GM12878 (cell line): Measurements from ENCODE around the gene B3GNT7. TPM values are rescaled to one million over a fixed set of nuclear protein-coding genes. Genes with fewer than 3 reads are reported as not detected.

Experiments used
- ATAC-seq: fragments of 200-7000 bp; cut with Tn5 transposase; 3 replicates; pipeline ENCODE4 v1.9.1; 2020; ENCODE audit warnings: mild to moderate bottlenecking, moderate library complexity
- BruUV-seq: library from RNA; stranded (reverse); fragments of 400-500 nt; replicated peaks from 2 replicates; lab custom pipeline; 2021; lab: Mats Ljungman, UMichigan
- CTCF ChIA-PET: fragments of 300-600 bp; sonication (Branson Sonifier 250); formaldehyde crosslinking; extraction: SDS; loops from one replicate; lab custom pipeline; 2021; ENCODE audit warnings: inconsistent platforms; lab: Yijun Ruan, JAX
- POLR2A ChIA-PET: fragments of 350-600 bp; formaldehyde crosslinking; extraction: SDS; loops from one replicate; lab custom pipeline; 2021; ENCODE audit warnings: inconsistent platforms; lab: Charles Lee
- RAD21 ChIA-PET: fragments of 300-600 bp; sonication (Branson Sonifier 250); formaldehyde crosslinking; loops from one replicate; lab custom pipeline; 2023; ENCODE audit warnings: antibody characterized with exemption; ENCODE audit not compliant: unreplicated experiment; lab: Charles Lee
- SMC1A ChIA-PET: fragments of 300-600 bp; sonication (Branson Sonifier 250); formaldehyde crosslinking; loops from one replicate; lab custom pipeline; 2023; ENCODE audit not compliant: unreplicated experiment, uncharacterized antibody; lab: Charles Lee
- DNase-seq: peaks from one replicate; pipeline ENCODE4 v3.0.0-alpha.2; 2011; ENCODE audit warnings: low read depth, low spot score
- FAIRE-seq: peaks from 3 replicates; lab custom pipeline; 2011; peaks lifted over from hg19 to GRCh38; lab: Jason Lieb, UNC
- H2AFZ ChIP-seq: 2 replicates; pipeline ENCODE4 v1.6.0; 2011; ENCODE audit warnings: low read depth, low read length, control low read depth; ENCODE audit not compliant: control insufficient read depth
- H3K27ac ChIP-seq: 2 replicates; pipeline ENCODE4 v1.5.1; 2011; ENCODE audit warnings: control low read depth; ENCODE audit not compliant: control insufficient read depth, insufficient read depth
- H3K27me3 ChIP-seq, 2 experiments: replicated peaks in 1 of 2; 2 replicates each; pipeline versions ENCODE4 v1.6.0 to v1.6.1; 2011; ENCODE audit warnings: low read length in 1 of 2; ENCODE audit not compliant: control insufficient read depth in 2 of 2, insufficient read depth in 2 of 2
- H3K36me3 ChIP-seq, 2 experiments: 2 replicates each; pipeline ENCODE4 v1.5.1; 2011; ENCODE audit warnings: low read length in 1 of 2; ENCODE audit not compliant: control insufficient read depth in 2 of 2, insufficient read depth in 2 of 2
- H3K4me1 ChIP-seq: 2 replicates; pipeline ENCODE4 v1.6.1; 2011; ENCODE audit warnings: mild to moderate bottlenecking, low read length, moderate library complexity, mixed read lengths; ENCODE audit not compliant: control insufficient read depth, insufficient read depth
- H3K4me2 ChIP-seq: 2 replicates; pipeline ENCODE4 v1.6.0; 2011; ENCODE audit warnings: control low read depth; ENCODE audit not compliant: control insufficient read depth, insufficient read depth
- H3K4me3 ChIP-seq: fragments of 200-600 bp; sonication (generic); 2 replicates; pipeline ENCODE4 v1.5.1; 2016
- H3K79me2 ChIP-seq: 2 replicates; pipeline ENCODE4 v1.6.0; 2011; ENCODE audit warnings: low read length; ENCODE audit not compliant: control insufficient read depth, insufficient read depth
- H3K9ac ChIP-seq: 2 replicates; pipeline ENCODE4 v1.8.0; 2011; ENCODE audit warnings: low read length, control low read depth, mixed read lengths; ENCODE audit not compliant: control insufficient read depth, insufficient read depth
- H3K9me3 ChIP-seq: replicated peaks from 3 replicates; pipeline ENCODE4 v1.5.1; 2011; ENCODE audit warnings: mild to moderate bottlenecking, low read length; ENCODE audit not compliant: control insufficient read depth, insufficient read depth
- H4K20me1 ChIP-seq: 2 replicates; pipeline ENCODE4 v1.6.0; 2011; ENCODE audit not compliant: control insufficient read depth, insufficient read depth
- BCLAF1 ChIP-seq: fragments of 450-650 bp; IDR thresholded peaks from 2 replicates; pipeline ENCODE4 v1.6.1; 2017; ENCODE audit warnings: antibody characterized with exemption, mild to moderate bottlenecking, moderate library complexity
- E2F8 ChIP-seq: fragments of 450-650 bp; IDR thresholded peaks from 2 replicates; pipeline ENCODE4 v1.6.1; 2018; ENCODE audit warnings: mild to moderate bottlenecking, low read depth, moderate library complexity; ENCODE audit not compliant: partially characterized antibody
- EED ChIP-seq: sonication (generic); IDR thresholded peaks from 2 replicates; pipeline ENCODE4 v1.6.1; 2016; ENCODE audit warnings: antibody characterized with exemption, low read depth
- ETV6 ChIP-seq, 2 experiments: fragments of 450-650 bp in 1 of 2; IDR thresholded peaks in 1 of 2; conservative IDR thresholded peaks in 1 of 2; 2 replicates each; pipeline ENCODE4 v1.6.1; 2014; ENCODE audit warnings: antibody characterized with exemption in 1 of 2, borderline replicate concordance in 1 of 2, low read depth in 1 of 2, mild to moderate bottlenecking in 1 of 2, moderate library complexity in 1 of 2
- MYC ChIP-seq: IDR thresholded peaks from 2 replicates; pipeline ENCODE4 v1.6.1; 2011; ENCODE audit warnings: mild to moderate bottlenecking, low read length, moderate library complexity, inconsistent platforms; ENCODE audit not compliant: insufficient read depth, insufficient replicate concordance, insufficient read length, severe bottlenecking
- PAX5 ChIP-seq: IDR thresholded peaks from 2 replicates; pipeline ENCODE4 v1.6.1; 2011; ENCODE audit warnings: low read depth, low read length, borderline replicate concordance
- RB1 ChIP-seq: fragments of 450-650 bp; formaldehyde crosslinking; IDR thresholded peaks from 2 replicates; pipeline ENCODE4 v1.6.1; 2017; ENCODE audit warnings: mild to moderate bottlenecking, borderline replicate concordance
- RELA ChIP-seq: fragments of 450-650 bp; IDR thresholded peaks from 2 replicates; pipeline ENCODE4 v1.8.0; 2014; ENCODE audit warnings: borderline replicate concordance; ENCODE audit not compliant: partially characterized antibody
- RUNX3 ChIP-seq: IDR thresholded peaks from 2 replicates; pipeline ENCODE4 v1.6.1; 2012; ENCODE audit warnings: low read length, inconsistent platforms
- STAT3 ChIP-seq: IDR thresholded peaks from 2 replicates; pipeline ENCODE4 v1.6.1; 2011; ENCODE audit warnings: low read depth, low read length, improper control_type of control experiment
- TARDBP ChIP-seq: IDR thresholded peaks from 2 replicates; pipeline ENCODE4 v1.6.1; 2016; ENCODE audit warnings: borderline replicate concordance
- ZBTB33 ChIP-seq: fragments of 450-650 bp; IDR thresholded peaks from 2 replicates; pipeline ENCODE4 v1.6.1; 2017; ENCODE audit warnings: mild to moderate bottlenecking
- ZNF217 ChIP-seq: fragments of 450-650 bp; IDR thresholded peaks from 2 replicates; pipeline ENCODE4 v1.6.1; 2017; ENCODE audit warnings: antibody characterized with exemption, mild to moderate bottlenecking
- ZSCAN29 ChIP-seq: fragments of 450-650 bp; IDR thresholded peaks from 2 replicates; pipeline ENCODE4 v1.6.1; 2017; ENCODE audit warnings: mild to moderate bottlenecking, moderate library complexity
- WGBS: methylation state at CpG from one replicate; pipeline ENCODE4 v1.1.6; 2016; ENCODE audit warnings: low lambda C conversion rate; ENCODE audit not compliant: insufficient replicate concordance, insufficient coverage; ENCODE audit errors: missing lambda C conversion rate; 5-methylcytosine and 5-hydroxymethylcytosine counted together
- in situ Hi-C: fragments of 300-500 bp; cut with MboI; formaldehyde crosslinking; loops from 9 replicates; pipeline ENCODE4 v1.14.3; 2018; ENCODE audit warnings: mixed read lengths
- intact Hi-C: fragments of 100-400 bp; cut with micrococcal nuclease; formaldehyde crosslinking; loops from one replicate; pipeline ENCODE4 v1.14.2; 2022; ENCODE audit not compliant: unreplicated experiment
- polyA plus RNA-seq, 11 experiments: library from polyadenylated mRNA; depleted of rRNA in 4 of 11; unstranded in 6 of 11; stranded (reverse) in 5 of 11; fragments of >200 nt; fragmentation: Nextera tagmentation in 4 of 11; fragmentation: Illumina TruSeq in 1 of 11; extraction: Ambion mirVana in 4 of 11; extraction: Trizol in 1 of 11; gene quantifications; 1 replicate in 1 of 11; 2 replicates in 10 of 11; pipeline versions ENCODE4 v1.2.1 to v1.2.3, GENCODE V29; 2011 to 2016; ENCODE audit warnings: inconsistent platforms in 2 of 11, missing spikeins in 2 of 11, low read depth in 1 of 11
- total RNA-seq, 4 experiments: library from RNA; depleted of rRNA in 3 of 4; stranded (reverse); fragments of >200 nt in 3 of 4; fragmentation: Illumina TruSeq in 1 of 4; extraction: Trizol in 1 of 4; gene quantifications; 2 replicates each; pipeline versions ENCODE4 v1.2.1 to v1.2.3, GENCODE V29; 2013 to 2021

The B3GNT7 gene
- total and polyA plus RNA-seq, 10 of the 15 experiments (the other 5 are each of a cell fraction or from before 2014, with no cell fraction given): 0.91 to 12.6 (median 3.7) TPM

GRCh38 chr2:231429901-231430300 is 34.4 kb downstream of the B3GNT7 start:
- WGBS: 40% methylated on average over 3 of the region's 3 CpGs
- ChIA-PET RAD21 (no interaction called here), POLR2A (no interaction called here), SMC1A (interaction anchor here (1.6 kb wide), 1 partner anchor 30 kb away, joined by 4 read pairs; no protein-coding TSS in a partner anchor), CTCF (no interaction called here)
- Histone ChIP-seq H3K27me3 (no peaks in the 10 kb centered on the region), H3K27ac (no peak overlapping the region), H3K4me1 (peaks cover 12% of the 10 kb centered on the region), H2AFZ (no peak overlapping the region), H3K36me3 (no peaks in the 10 kb centered on the region), H3K9ac (no peak overlapping the region), H3K4me3 (no peak overlapping the region)
- intact Hi-C loops (no loop called here), in situ Hi-C loops (no loop called here)
- no TSS peak for BruUV-seq
- FAIRE-seq: no peak
- no peak for TF ChIP-seq RELA
- no peak for TF ChIP-seq ZSCAN29
- TF ChIP-seq E2F8: no peak
- no peak for TF ChIP-seq ZNF217
- TF ChIP-seq BCLAF1: no peak
- no peak for TF ChIP-seq STAT3
- no peak for TF ChIP-seq ZBTB33
- no peak for TF ChIP-seq TARDBP
- TF ChIP-seq ETV6 (conservative IDR thresholded peaks at IDR 0.05 in 1 of 2, IDR thresholded peaks at IDR 0.05 in 1 of 2; ENCODE audit: borderline replicate concordance in 1 of 2, low read depth in 1 of 2): no peak
- no peak for TF ChIP-seq RUNX3
- TF ChIP-seq PAX5: no peak
- TF ChIP-seq EED: no peak
- no peak for TF ChIP-seq MYC
- no peak for TF ChIP-seq RB1
- TF ChIP-seq, all 136 proteins: peak for 0
- H3K9me3 ChIP-seq: peaks cover 6% of the 10 kb centered on the region; the same call in 2 of the 3 replicates
- DNase-seq: no peak
- H3K4me2 ChIP-seq: no peak overlapping the region
- no peak for ATAC-seq
- H4K20me1 ChIP-seq: no peaks in the 10 kb centered on the region
- no peaks in the 10 kb centered on the region for H3K79me2 ChIP-seq
